ENCODE measurements around the gene MAPK7. TPM values are rescaled to one million over a fixed set of nuclear protein-coding genes. Genes with fewer than 3 reads are reported as not detected.

Gene MAPK7
- total and polyA plus RNA-seq, 4 donors, result 10.6 to 28.9 (median 21.3) TPM

GRCh38 chr17:19405114-19405513 lies 26.8 kb downstream of the MAPK7 start:
- peaks cover 13% of the 10 kb centered on the region for H3K4me1 ChIP-seq (ENCODE audit: control insufficient read depth, insufficient read depth, low read length)
- 71% methylated on average over 5 of the region's 5 CpGs for WGBS (ENCODE audit: insufficient coverage)
- H3K27ac ChIP-seq (ENCODE audit: low read depth, low read length), result no peak overlapping the region
- H3K36me3 ChIP-seq (ENCODE audit: control insufficient read depth, insufficient read depth, low read length), result no peaks in the 10 kb centered on the region
- H3K9me3 ChIP-seq (ENCODE audit: control insufficient read depth, insufficient read depth, low read length), result no peaks in the 10 kb centered on the region
- H3K27me3 ChIP-seq (ENCODE audit: control insufficient read depth, insufficient read depth, low read length), result no peaks in the 10 kb centered on the region
- no peak for DNase-seq (ENCODE audit: low read depth in 4 of 6, low spot score in 6 of 6)
- H3K4me3 ChIP-seq (ENCODE audit: low read depth, low read length), result no peak overlapping the region

GRCh38 chr17:19407601-19408345 lies 29.5 kb downstream of the MAPK7 start:
- 96% methylated on average over 7 of the region's 10 CpGs for WGBS (ENCODE audit: insufficient coverage)
- H3K9me3 ChIP-seq (ENCODE audit: control insufficient read depth, insufficient read depth, low read length), result no peaks in the 10 kb centered on the region
- H3K4me1 ChIP-seq (ENCODE audit: control insufficient read depth, insufficient read depth, low read length), result peaks cover 36% of the 10 kb centered on the region
- H3K4me3 ChIP-seq (ENCODE audit: low read depth, low read length), result no peak overlapping the region
- no peak overlapping the region for H3K27ac ChIP-seq (ENCODE audit: low read depth, low read length)
- peaks cover 7% of the 10 kb centered on the region for H3K36me3 ChIP-seq (ENCODE audit: control insufficient read depth, insufficient read depth, low read length)
- DNase-seq (ENCODE audit: low read depth in 4 of 6, low spot score in 6 of 6), result no peak
- no peaks in the 10 kb centered on the region for H3K27me3 ChIP-seq (ENCODE audit: control insufficient read depth, insufficient read depth, low read length)

GRCh38 chr17:19408346-19408710 lies 30.0 kb downstream of the MAPK7 start:
- H3K4me1 ChIP-seq (ENCODE audit: control insufficient read depth, insufficient read depth, low read length), result peaks cover 38% of the 10 kb centered on the region
- H3K36me3 ChIP-seq (ENCODE audit: control insufficient read depth, insufficient read depth, low read length), result peaks cover 12% of the 10 kb centered on the region
- H3K4me3 ChIP-seq (ENCODE audit: low read depth, low read length), result no peak overlapping the region
- DNase-seq (ENCODE audit: low read depth in 4 of 6, low spot score in 6 of 6), result no peak
- 89% methylated on average over 2 of the region's 2 CpGs for WGBS (ENCODE audit: insufficient coverage)
- no peaks in the 10 kb centered on the region for H3K9me3 ChIP-seq (ENCODE audit: control insufficient read depth, insufficient read depth, low read length)
- no peaks in the 10 kb centered on the region for H3K27me3 ChIP-seq (ENCODE audit: control insufficient read depth, insufficient read depth, low read length)
- no peak overlapping the region for H3K27ac ChIP-seq (ENCODE audit: low read depth, low read length)

- H3K4me3 ChIP-seq (ENCODE audit: low read depth, low read length), result no peak overlapping the region
- no peak overlapping the region for H3K27ac ChIP-seq (ENCODE audit: low read depth, low read length)
- DNase-seq (ENCODE audit: low read depth in 4 of 6, low spot score in 6 of 6), result no peak
- H3K27me3 ChIP-seq (ENCODE audit: control insufficient read depth, insufficient read depth, low read length), result no peaks in the 10 kb centered on the region
- H3K4me1 ChIP-seq (ENCODE audit: control insufficient read depth, insufficient read depth, low read length), result peaks cover 45% of the 10 kb centered on the region
- H3K36me3 ChIP-seq (ENCODE audit: control insufficient read depth, insufficient read depth, low read length), result peaks cover 20% of the 10 kb centered on the region
- H3K9me3 ChIP-seq (ENCODE audit: control insufficient read depth, insufficient read depth, low read length), result no peaks in the 10 kb centered on the region
- 97% methylated on average over 2 of the region's 3 CpGs for WGBS (ENCODE audit: insufficient coverage)
Observed at GRCh38 chr17:19409066-19409465, 30.8 kb downstream of the MAPK7 start.

GRCh38 chr17:19409509-19409908 lies 31.2 kb downstream of the MAPK7 start:
- no peak overlapping the region for H3K4me3 ChIP-seq (ENCODE audit: low read depth, low read length)
- no peak overlapping the region for H3K27ac ChIP-seq (ENCODE audit: low read depth, low read length)
- H3K9me3 ChIP-seq (ENCODE audit: control insufficient read depth, insufficient read depth, low read length), result no peaks in the 10 kb centered on the region
- DNase-seq (ENCODE audit: low read depth in 4 of 6, low spot score in 6 of 6), result no peak
- H3K36me3 ChIP-seq (ENCODE audit: control insufficient read depth, insufficient read depth, low read length), result peaks cover 24% of the 10 kb centered on the region
- H3K4me1 ChIP-seq (ENCODE audit: control insufficient read depth, insufficient read depth, low read length), result peaks cover 50% of the 10 kb centered on the region
- H3K27me3 ChIP-seq (ENCODE audit: control insufficient read depth, insufficient read depth, low read length), result no peaks in the 10 kb centered on the region
- 50% methylated on average over 3 of the region's 3 CpGs for WGBS (ENCODE audit: insufficient coverage)

- no peak for DNase-seq (ENCODE audit: low read depth in 4 of 6, low spot score in 6 of 6)
- Histone ChIP-seq H3K4me3 (ENCODE audit: low read depth, low read length) (no peak overlapping the region), H3K27me3 (ENCODE audit: control insufficient read depth, insufficient read depth, low read length) (no peaks in the 10 kb centered on the region), H3K36me3 (ENCODE audit: control insufficient read depth, insufficient read depth, low read length) (peaks cover 30% of the 10 kb centered on the region), H3K9me3 (ENCODE audit: control insufficient read depth, insufficient read depth, low read length) (no peaks in the 10 kb centered on the region), H3K4me1 (ENCODE audit: control insufficient read depth, insufficient read depth, low read length) (peaks cover 50% of the 10 kb centered on the region), H3K27ac (ENCODE audit: low read depth, low read length) (no peak overlapping the region)
- WGBS (ENCODE audit: insufficient coverage), result 83% methylated on average over 4 of the region's 6 CpGs
Observed at GRCh38 chr17:19410091-19410490, 31.8 kb downstream of the MAPK7 start.

- peak in 4 of 6 donors; percentile 45 to 96 (median 76) for DNase-seq (ENCODE audit: low read depth in 4 of 6, low spot score in 6 of 6)
- H3K27ac ChIP-seq (ENCODE audit: low read depth, low read length), result peak within 1 kb of the TSS; percentile 57
- peaks cover 39% of the 10 kb centered on the region for H3K36me3 ChIP-seq (ENCODE audit: control insufficient read depth, insufficient read depth, low read length)
- WGBS (ENCODE audit: insufficient coverage), result 7% methylated on average over 20 of the region's 23 CpGs
- no peaks in the 10 kb centered on the region for H3K27me3 ChIP-seq (ENCODE audit: control insufficient read depth, insufficient read depth, low read length)
- peak within 1 kb of the TSS; percentile 42 for H3K4me3 ChIP-seq (ENCODE audit: low read depth, low read length)
- H3K4me1 ChIP-seq (ENCODE audit: control insufficient read depth, insufficient read depth, low read length), result peaks cover 50% of the 10 kb centered on the region
- H3K9me3 ChIP-seq (ENCODE audit: control insufficient read depth, insufficient read depth, low read length), result no peaks in the 10 kb centered on the region
Observed at GRCh38 chr17:19410875-19411620, 32.8 kb downstream of the MAPK7 start, which contains the start of gene RNF112. TSS of gene RNF112 (plus strand) at chr17:19411232. CDS start at chr17:19411409, 177 bp downstream.

GRCh38 chr17:19411631-19412030 lies 33.3 kb downstream of the MAPK7 start:
- peak in 2 of 6 donors; percentile 67 to 78 for DNase-seq (ENCODE audit: low read depth in 4 of 6, low spot score in 6 of 6)
- H3K9me3 ChIP-seq (ENCODE audit: control insufficient read depth, insufficient read depth, low read length), result no peaks in the 10 kb centered on the region
- peaks cover 42% of the 10 kb centered on the region for H3K36me3 ChIP-seq (ENCODE audit: control insufficient read depth, insufficient read depth, low read length)
- H3K27me3 ChIP-seq (ENCODE audit: control insufficient read depth, insufficient read depth, low read length), result no peaks in the 10 kb centered on the region
- peak overlapping the region; percentile 42 for H3K4me3 ChIP-seq (ENCODE audit: low read depth, low read length)
- WGBS (ENCODE audit: insufficient coverage), result 33% methylated on average over 9 of the region's 9 CpGs
- H3K4me1 ChIP-seq (ENCODE audit: control insufficient read depth, insufficient read depth, low read length), result peaks cover 50% of the 10 kb centered on the region
- no peak overlapping the region for H3K27ac ChIP-seq (ENCODE audit: low read depth, low read length)

- peaks cover 50% of the 10 kb centered on the region for H3K4me1 ChIP-seq (ENCODE audit: control insufficient read depth, insufficient read depth, low read length)
- H3K4me3 ChIP-seq (ENCODE audit: low read depth, low read length), result no peak overlapping the region
- peaks cover 42% of the 10 kb centered on the region for H3K36me3 ChIP-seq (ENCODE audit: control insufficient read depth, insufficient read depth, low read length)
- WGBS (ENCODE audit: insufficient coverage), result 85% methylated on average over 16 of the region's 16 CpGs
- H3K9me3 ChIP-seq (ENCODE audit: control insufficient read depth, insufficient read depth, low read length), result no peaks in the 10 kb centered on the region
- no peak for DNase-seq (ENCODE audit: low read depth in 4 of 6, low spot score in 6 of 6)
- no peaks in the 10 kb centered on the region for H3K27me3 ChIP-seq (ENCODE audit: control insufficient read depth, insufficient read depth, low read length)
- H3K27ac ChIP-seq (ENCODE audit: low read depth, low read length), result no peak overlapping the region
Observed at GRCh38 chr17:19412510-19412909, 34.2 kb downstream of the MAPK7 start.

Measured in spinal cord (tissue), 10 donors.